Measurements from ENCODE around the gene HGF. TPM values are rescaled to one million over a fixed set of nuclear protein-coding genes. Genes with fewer than 3 reads are reported as not detected.

HGF gene
- total and polyA plus RNA-seq, 10 of the 15 experiments (the other 5 are each of a cell fraction or from before 2014, with no cell fraction given): 0.10 to 1.7 (median 0.99) TPM

DNA sequence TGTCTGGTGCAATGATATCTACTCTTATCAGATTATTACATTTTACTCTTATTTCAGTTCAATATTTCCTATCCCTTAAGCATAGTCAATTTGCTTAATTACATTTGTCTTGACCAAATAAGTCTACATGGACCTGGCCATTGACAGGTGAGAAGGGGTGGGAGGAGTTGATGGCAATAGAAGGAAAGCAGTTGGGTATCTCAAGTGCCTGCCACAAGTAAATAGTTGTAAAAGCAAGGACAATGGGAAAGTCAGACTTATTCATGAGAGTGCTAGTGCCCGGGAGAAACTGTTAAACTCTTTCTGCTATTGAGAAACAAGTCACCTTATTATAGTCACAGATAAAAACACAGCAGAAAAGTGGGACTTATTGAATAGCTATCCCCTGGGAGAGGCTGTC lies 32.4 kb upstream of the HGF start:
- in situ Hi-C loops (cut with MboI) (no loop called here), intact Hi-C loops (cut with micrococcal nuclease; ENCODE audit: unreplicated experiment) (no loop called here)
- no peak overlapping the region for H3K4me2 ChIP-seq (ENCODE audit: control insufficient read depth, insufficient read depth)
- DNase-seq (ENCODE audit: low read depth, low spot score) (no peak), FAIRE-seq (no peak), ATAC-seq (no peak)
- H3K9me3 ChIP-seq (replicated peaks; ENCODE audit: control insufficient read depth, insufficient read depth, low read length): no peaks in the 10 kb centered on the region
- TF ChIP-seq ATF7 (IDR thresholded peaks at IDR 0.05; ENCODE audit: low read depth) (no peak), POLR2AphosphoS2 (IDR thresholded peaks at IDR 0.05; ENCODE audit: low read depth, low read length) (no peak), MAX (IDR thresholded peaks at IDR 0.05; ENCODE audit: low read depth, low read length) (no peak), YY1 (IDR thresholded peaks at IDR 0.05; ENCODE audit: low read depth, low read length) (no peak), NRF1 (conservative IDR thresholded peaks at IDR 0.05; ENCODE audit: low read depth, low read length) (no peak), CREB1 (IDR thresholded peaks at IDR 0.05; ENCODE audit: low read depth) (no peak), ZZZ3 (IDR thresholded peaks at IDR 0.05; ENCODE audit: control insufficient read depth, insufficient read length, low read depth) (no peak), SP1 (IDR thresholded peaks at IDR 0.05; ENCODE audit: low read depth, low read length) (no peak)
- no peaks in the 10 kb centered on the region for H4K20me1 ChIP-seq (ENCODE audit: control insufficient read depth, insufficient read depth)
- POLR2A ChIA-PET: no interaction called here
- no peak overlapping the region for H2AFZ ChIP-seq (ENCODE audit: control insufficient read depth, low read depth, low read length)
- no peaks in the 10 kb centered on the region for H3K79me2 ChIP-seq (ENCODE audit: control insufficient read depth, insufficient read depth, low read length)
- H3K27ac ChIP-seq (ENCODE audit: control insufficient read depth, insufficient read depth): no peak overlapping the region
- no peak overlapping the region for H3K4me3 ChIP-seq
- CTCF ChIA-PET: no interaction called here
- no TSS peak for BruUV-seq (replicated peaks)
- H3K36me3 ChIP-seq (ENCODE audit: control insufficient read depth in 2 of 2, insufficient read depth in 2 of 2, low read length in 1 of 2): no peaks in the 10 kb centered on the region
- H3K9ac ChIP-seq (ENCODE audit: control insufficient read depth, insufficient read depth, low read length): no peak overlapping the region
- 6% methylated on average over 1 of the region's 1 CpG for WGBS (ENCODE audit: insufficient coverage, insufficient replicate concordance, low lambda C conversion rate, missing lambda C conversion rate)
- RAD21 ChIA-PET (ENCODE audit: unreplicated experiment): no interaction called here
- no peaks in the 10 kb centered on the region for H3K4me1 ChIP-seq (ENCODE audit: control insufficient read depth, insufficient read depth, low read length)
- no peaks in the 10 kb centered on the region for H3K27me3 ChIP-seq (replicated peaks in 1 of 2; ENCODE audit: control insufficient read depth in 2 of 2, insufficient read depth in 2 of 2, low read length in 1 of 2)
- SMC1A ChIA-PET (ENCODE audit: uncharacterized antibody, unreplicated experiment): interaction anchor here (1.0 to 1.1 kb wide), 2 partner anchors 12 to 15 kb away, joined by 3 read pairs; no protein-coding TSS in a partner anchor

DNA sequence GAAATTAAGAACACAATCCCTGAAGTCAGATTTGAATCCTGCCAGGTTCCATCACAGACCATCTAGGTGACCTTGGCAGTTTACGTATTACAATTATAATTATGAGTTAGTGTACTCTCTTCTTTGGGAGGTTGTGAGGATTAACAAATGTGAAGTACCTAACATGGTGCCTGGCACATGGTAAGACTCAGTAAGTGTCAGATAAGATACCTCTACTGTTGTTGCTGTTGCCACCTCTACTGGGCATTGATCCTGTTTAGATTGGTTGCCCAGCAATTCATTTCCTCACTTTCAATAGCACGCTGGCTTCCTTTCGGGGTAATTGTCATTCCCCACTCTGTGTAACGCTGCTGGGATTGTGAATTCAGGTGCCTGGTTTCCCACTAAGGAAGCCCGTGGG lies 31.7 kb upstream of the HGF start:
- H3K27me3 ChIP-seq (replicated peaks in 1 of 2; ENCODE audit: control insufficient read depth in 2 of 2, insufficient read depth in 2 of 2, low read length in 1 of 2): no peaks in the 10 kb centered on the region
- POLR2A ChIA-PET: no interaction called here
- no peak for DNase-seq (ENCODE audit: low read depth, low spot score)
- 56% methylated on average over 5 of the region's 5 CpGs for WGBS (ENCODE audit: insufficient coverage, insufficient replicate concordance, low lambda C conversion rate, missing lambda C conversion rate)
- intact Hi-C loops (cut with micrococcal nuclease; ENCODE audit: unreplicated experiment) (no loop called here), in situ Hi-C loops (cut with MboI) (no loop called here)
- CTCF ChIA-PET: interaction anchor here (1.1 to 1.7 kb wide), 2 partner anchors 13 kb away, joined by 3 read pairs; no protein-coding TSS in a partner anchor
- H3K4me2 ChIP-seq (ENCODE audit: control insufficient read depth, insufficient read depth): no peak overlapping the region
- no peaks in the 10 kb centered on the region for H3K4me1 ChIP-seq (ENCODE audit: control insufficient read depth, insufficient read depth, low read length)
- no peak overlapping the region for H3K27ac ChIP-seq (ENCODE audit: control insufficient read depth, insufficient read depth)
- no TSS peak for BruUV-seq (replicated peaks)
- H2AFZ ChIP-seq (ENCODE audit: control insufficient read depth, low read depth, low read length): no peak overlapping the region; the same call in none of the 2 replicates
- SMC1A ChIA-PET (ENCODE audit: uncharacterized antibody, unreplicated experiment): interaction anchor here (1.0 to 1.3 kb wide), 3 partner anchors 10 to 76 kb away, joined by 3 to 4 read pairs (median 3); no protein-coding TSS in a partner anchor
- H4K20me1 ChIP-seq (ENCODE audit: control insufficient read depth, insufficient read depth): no peaks in the 10 kb centered on the region
- H3K36me3 ChIP-seq (ENCODE audit: control insufficient read depth in 2 of 2, insufficient read depth in 2 of 2, low read length in 1 of 2): no peaks in the 10 kb centered on the region
- no peaks in the 10 kb centered on the region for H3K79me2 ChIP-seq (ENCODE audit: control insufficient read depth, insufficient read depth, low read length)
- H3K4me3 ChIP-seq: no peak overlapping the region
- no peak overlapping the region for H3K9ac ChIP-seq (ENCODE audit: control insufficient read depth, insufficient read depth, low read length)
- RAD21 ChIA-PET (ENCODE audit: unreplicated experiment): no interaction called here
- no peak for ATAC-seq
- no peak for FAIRE-seq
- H3K9me3 ChIP-seq (replicated peaks; ENCODE audit: control insufficient read depth, insufficient read depth, low read length): no peaks in the 10 kb centered on the region
- TF ChIP-seq MYB (IDR thresholded peaks at IDR 0.05; ENCODE audit: borderline replicate concordance, low read depth, low read length) (no peak), WRNIP1 (IDR thresholded peaks at IDR 0.05; ENCODE audit: borderline replicate concordance, low read depth, low read length) (no peak), SUZ12 (IDR thresholded peaks at IDR 0.05; ENCODE audit: unreplicated experiment) (no peak), IKZF1 (conservative IDR thresholded peaks at IDR 0.05) (no peak), BRCA1 (IDR thresholded peaks at IDR 0.05; ENCODE audit: low read depth, low read length) (no peak), FOXM1 (IDR thresholded peaks at IDR 0.05; ENCODE audit: low read depth, low read length) (no peak), SUPT20H (IDR thresholded peaks at IDR 0.05; ENCODE audit: borderline replicate concordance, control insufficient read depth, low read depth, low read length) (no peak), YBX1 (IDR thresholded peaks at IDR 0.05) (no peak)

Data from GM12878 (cell line).